Measurements from ENCODE around the gene GLI3.

The GLI3 gene

DNA sequence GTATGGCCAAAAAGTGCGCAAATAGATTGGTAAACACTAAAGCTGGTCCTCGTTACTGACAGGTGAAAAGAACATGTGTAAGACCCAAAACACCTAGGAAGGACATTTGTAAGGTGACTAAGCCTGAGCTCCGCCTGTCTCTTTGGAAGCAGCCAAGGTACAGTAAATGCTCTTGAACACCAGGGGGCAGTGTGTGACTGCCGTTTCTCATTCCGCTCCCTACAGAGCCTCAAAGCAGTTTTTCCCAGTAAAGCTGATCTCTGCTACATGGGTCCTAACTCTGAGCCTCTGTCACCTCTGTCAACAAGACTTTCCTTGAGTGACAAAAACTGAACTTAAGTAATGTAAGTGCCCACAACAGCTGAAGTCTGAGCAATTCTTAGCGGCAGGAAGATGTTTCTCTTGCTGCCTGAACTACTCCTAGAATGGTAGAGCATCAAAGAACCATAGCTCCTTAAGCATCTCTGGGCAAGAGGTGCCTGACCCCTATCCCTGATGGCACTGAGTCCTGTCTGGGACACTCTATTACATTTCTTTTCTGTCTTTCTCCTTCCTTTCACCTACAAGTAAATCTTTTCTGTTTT, 296.2 kb downstream of the GLI3 start:
- TF ChIP-seq POLR2AphosphoS5 (IDR thresholded peaks at IDR 0.05; ENCODE audit: low read depth, low read length) = no peak
- TF ChIP-seq, protein P1, sequence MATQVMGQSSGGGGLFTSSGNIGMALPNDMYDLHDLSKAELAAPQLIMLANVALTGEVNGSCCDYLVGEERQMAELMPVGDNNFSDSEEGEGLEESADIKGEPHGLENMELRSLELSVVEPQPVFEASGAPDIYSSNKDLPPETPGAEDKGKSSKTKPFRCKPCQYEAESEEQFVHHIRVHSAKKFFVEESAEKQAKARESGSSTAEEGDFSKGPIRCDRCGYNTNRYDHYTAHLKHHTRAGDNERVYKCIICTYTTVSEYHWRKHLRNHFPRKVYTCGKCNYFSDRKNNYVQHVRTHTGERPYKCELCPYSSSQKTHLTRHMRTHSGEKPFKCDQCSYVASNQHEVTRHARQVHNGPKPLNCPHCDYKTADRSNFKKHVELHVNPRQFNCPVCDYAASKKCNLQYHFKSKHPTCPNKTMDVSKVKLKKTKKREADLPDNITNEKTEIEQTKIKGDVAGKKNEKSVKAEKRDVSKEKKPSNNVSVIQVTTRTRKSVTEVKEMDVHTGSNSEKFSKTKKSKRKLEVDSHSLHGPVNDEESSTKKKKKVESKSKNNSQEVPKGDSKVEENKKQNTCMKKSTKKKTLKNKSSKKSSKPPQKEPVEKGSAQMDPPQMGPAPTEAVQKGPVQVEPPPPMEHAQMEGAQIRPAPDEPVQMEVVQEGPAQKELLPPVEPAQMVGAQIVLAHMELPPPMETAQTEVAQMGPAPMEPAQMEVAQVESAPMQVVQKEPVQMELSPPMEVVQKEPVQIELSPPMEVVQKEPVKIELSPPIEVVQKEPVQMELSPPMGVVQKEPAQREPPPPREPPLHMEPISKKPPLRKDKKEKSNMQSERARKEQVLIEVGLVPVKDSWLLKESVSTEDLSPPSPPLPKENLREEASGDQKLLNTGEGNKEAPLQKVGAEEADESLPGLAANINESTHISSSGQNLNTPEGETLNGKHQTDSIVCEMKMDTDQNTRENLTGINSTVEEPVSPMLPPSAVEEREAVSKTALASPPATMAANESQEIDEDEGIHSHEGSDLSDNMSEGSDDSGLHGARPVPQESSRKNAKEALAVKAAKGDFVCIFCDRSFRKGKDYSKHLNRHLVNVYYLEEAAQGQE (IDR thresholded peaks at IDR 0.05; ENCODE audit: insufficient read depth in 1 of 2, low read depth in 2 of 2, low read length in 2 of 2) = no peak
- TF ChIP-seq SIN3A (IDR thresholded peaks at IDR 0.05; ENCODE audit: borderline replicate concordance, insufficient read depth, low read length) = no peak
- no peak for TF ChIP-seq TAF1 (IDR thresholded peaks at IDR 0.05; ENCODE audit: borderline replicate concordance, insufficient read depth, low read length)
- no peak for TF ChIP-seq FOXP2 (optimal IDR thresholded peaks at IDR 0.05; ENCODE audit: borderline replicate concordance, extremely low read depth, extremely low read length, insufficient read depth)

DNA sequence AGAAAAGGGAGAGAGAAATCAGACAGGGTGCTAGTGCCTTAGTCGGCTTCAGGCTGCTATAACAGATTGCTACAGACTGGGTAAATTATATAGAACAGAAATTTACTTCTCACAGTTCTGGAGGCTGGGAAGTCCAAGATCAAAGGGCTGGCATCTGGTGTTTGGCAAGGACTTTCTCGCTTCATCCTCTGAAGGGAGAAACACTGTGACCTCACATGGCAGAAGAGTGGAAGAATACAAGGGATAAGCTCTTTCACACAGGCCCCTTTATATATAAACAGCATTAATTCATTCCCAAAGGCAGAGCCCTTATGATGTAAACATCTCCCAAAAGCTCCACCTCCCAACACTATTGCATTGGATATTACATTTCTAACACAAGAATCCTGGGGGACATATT, 298.6 kb downstream of the GLI3 start:
- TF ChIP-seq, protein P1 (IDR thresholded peaks at IDR 0.05; ENCODE audit: insufficient read depth in 1 of 2, low read depth in 2 of 2, low read length in 2 of 2) = no peak
- TF ChIP-seq SIN3A (IDR thresholded peaks at IDR 0.05; ENCODE audit: borderline replicate concordance, insufficient read depth, low read length) (no peak), TAF1 (IDR thresholded peaks at IDR 0.05; ENCODE audit: borderline replicate concordance, insufficient read depth, low read length) (no peak), FOXP2 (optimal IDR thresholded peaks at IDR 0.05; ENCODE audit: borderline replicate concordance, extremely low read depth, extremely low read length, insufficient read depth) (no peak), POLR2AphosphoS5 (IDR thresholded peaks at IDR 0.05; ENCODE audit: low read depth, low read length) (no peak)

DNA sequence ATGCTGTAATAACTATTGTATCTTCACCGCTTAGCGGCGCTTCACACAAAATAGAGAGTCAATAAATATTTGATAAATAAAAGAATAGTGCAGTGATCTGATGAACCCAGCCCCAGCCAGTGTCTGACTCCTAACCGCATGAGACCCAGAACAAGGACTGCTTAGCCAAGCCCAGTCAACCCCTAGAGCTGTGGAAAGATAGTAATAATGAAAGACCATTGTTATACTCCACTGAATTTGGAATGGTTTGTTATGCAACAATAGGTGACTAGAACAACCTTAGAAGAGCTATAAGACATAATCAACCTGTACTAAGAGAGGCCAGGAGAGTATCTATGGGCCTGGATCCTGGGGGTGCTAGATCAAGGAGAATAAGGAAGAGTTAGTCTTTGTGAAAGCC, 303.6 kb downstream of the GLI3 start:
- TF ChIP-seq FOXP2 (optimal IDR thresholded peaks at IDR 0.05; ENCODE audit: borderline replicate concordance, extremely low read depth, extremely low read length, insufficient read depth) = no peak
- no peak for TF ChIP-seq POLR2AphosphoS5 (IDR thresholded peaks at IDR 0.05; ENCODE audit: low read depth, low read length)
- no peak for TF ChIP-seq SIN3A (IDR thresholded peaks at IDR 0.05; ENCODE audit: borderline replicate concordance, insufficient read depth, low read length)
- TF ChIP-seq, protein P1 (IDR thresholded peaks at IDR 0.05; ENCODE audit: insufficient read depth in 1 of 2, low read depth in 2 of 2, low read length in 2 of 2) = no peak
- no peak for TF ChIP-seq TAF1 (IDR thresholded peaks at IDR 0.05; ENCODE audit: borderline replicate concordance, insufficient read depth, low read length)

DNA sequence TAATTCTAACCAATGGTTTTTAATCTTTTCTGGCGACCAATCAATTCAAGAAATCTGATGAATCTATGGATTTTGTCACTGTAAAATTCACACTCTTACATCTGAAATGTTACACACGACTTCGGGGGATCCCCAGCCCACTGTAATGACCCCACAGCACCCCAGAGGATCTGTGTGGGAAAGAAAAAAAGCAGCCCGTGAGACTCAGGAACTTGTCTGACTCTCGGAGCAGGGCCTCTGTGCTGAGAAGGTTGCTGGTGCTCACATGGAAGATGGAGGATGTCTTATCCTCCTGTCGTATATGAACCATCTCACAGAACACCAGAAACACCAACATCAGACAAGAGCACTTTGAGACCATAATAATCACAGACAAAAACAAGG, 305.8 kb downstream of the GLI3 start:
- TF ChIP-seq FOXP2 (optimal IDR thresholded peaks at IDR 0.05; ENCODE audit: borderline replicate concordance, extremely low read depth, extremely low read length, insufficient read depth) (no peak), POLR2AphosphoS5 (IDR thresholded peaks at IDR 0.05; ENCODE audit: low read depth, low read length) (no peak), TAF1 (IDR thresholded peaks at IDR 0.05; ENCODE audit: borderline replicate concordance, insufficient read depth, low read length) (no peak), SIN3A (IDR thresholded peaks at IDR 0.05; ENCODE audit: borderline replicate concordance, insufficient read depth, low read length) (no peak)
- TF ChIP-seq, protein P1 (IDR thresholded peaks at IDR 0.05; ENCODE audit: insufficient read depth in 1 of 2, low read depth in 2 of 2, low read length in 2 of 2) = no peak
